Endothelial cell of umbilical vein (primary cell): Measurements from ENCODE around the gene AASDH. TPM values are rescaled to one million over a fixed set of nuclear protein-coding genes. Genes with fewer than 3 reads are reported as not detected.

ENCODE experiments used
- BruUV-seq: library from RNA; stranded (reverse); fragments of 400-500 nt; replicated peaks from 2 replicates; lab custom pipeline; 2021; lab: Mats Ljungman, UMichigan
- CTCF ChIA-PET: fragments of 300-600, 350-600 bp; sonication (Branson Sonifier 250); formaldehyde crosslinking; loops from one replicate; lab custom pipeline; 2021; ENCODE audit warnings: antibody characterized with exemption, inconsistent platforms; lab: Charles Lee
- POLR2A ChIA-PET: fragments of 300-600, 350-600 bp; sonication (Branson Sonifier 250); formaldehyde crosslinking; loops from one replicate; lab custom pipeline; 2021; ENCODE audit warnings: antibody characterized with exemption, inconsistent platforms; lab: Charles Lee
- DNase-seq: peaks from one replicate; pipeline ENCODE4 v3.0.0-alpha.2; 2011; ENCODE audit warnings: low read depth, low spot score
- FAIRE-seq: peaks from 2 replicates; lab custom pipeline; 2011; peaks lifted over from hg19 to GRCh38; lab: Jason Lieb, UNC
- H2AFZ ChIP-seq: 2 replicates; pipeline ENCODE4 v1.6.0; 2012; ENCODE audit warnings: low read depth, low read length, control low read depth, inconsistent platforms
- H3K27ac ChIP-seq: 2 replicates; pipeline ENCODE4 v1.5.1; 2011; ENCODE audit warnings: low read depth, mild to moderate bottlenecking, control low read depth, low read length, moderate library complexity; ENCODE audit not compliant: insufficient read depth
- H3K27me3 ChIP-seq, 2 experiments: 2 replicates each; pipeline versions ENCODE4 v1.6.0 to v1.6.1; 2011; ENCODE audit warnings: low read length in 2 of 2, mixed read lengths in 1 of 2; ENCODE audit not compliant: control insufficient read depth in 2 of 2, insufficient read depth in 2 of 2
- H3K36me3 ChIP-seq, 2 experiments: 2 replicates in 1 of 2; 3 replicates in 1 of 2; pipeline ENCODE4 v1.5.1; 2011; ENCODE audit warnings: low read length in 2 of 2, mild to moderate bottlenecking in 1 of 2, moderate library complexity in 1 of 2; ENCODE audit not compliant: control insufficient read depth in 2 of 2, insufficient read depth in 2 of 2; ENCODE audit errors: extremely low read depth in 1 of 2
- H3K4me1 ChIP-seq: 3 replicates; pipeline ENCODE4 v1.5.1; 2011; ENCODE audit warnings: mild to moderate bottlenecking, low read length; ENCODE audit not compliant: control insufficient read depth, insufficient read depth; ENCODE audit errors: extremely low read depth
- H3K4me2 ChIP-seq: 2 replicates; pipeline ENCODE4 v1.6.1; 2011; ENCODE audit warnings: low read length, control low read depth, mixed read lengths; ENCODE audit not compliant: insufficient read depth
- H3K4me3 ChIP-seq, 3 experiments: fragments of 200-600 bp in 1 of 3; sonication (generic), shearing (Covaris generic) in 1 of 3; replicated peaks in 1 of 3; 2 replicates each; pipeline ENCODE4 v1.5.1; 2011 to 2016; ENCODE audit warnings: control low read depth in 3 of 3, low read length in 3 of 3, mild to moderate bottlenecking in 2 of 3, inconsistent platforms in 1 of 3, low read depth in 1 of 3, moderate library complexity in 1 of 3; ENCODE audit not compliant: insufficient read depth in 1 of 3
- H3K79me2 ChIP-seq: 2 replicates; pipeline ENCODE4 v1.6.0; 2012; ENCODE audit warnings: low read length, inconsistent platforms; ENCODE audit not compliant: control insufficient read depth, insufficient read depth
- H3K9ac ChIP-seq: replicated peaks from 2 replicates; pipeline ENCODE3; 2011; ENCODE audit warnings: low read length, control low read depth; ENCODE audit not compliant: insufficient read depth; ENCODE audit errors: extremely low read depth
- H3K9me1 ChIP-seq: replicated peaks from 3 replicates; pipeline ENCODE4 v1.6.0; 2011; ENCODE audit warnings: mild to moderate bottlenecking, low read length; ENCODE audit not compliant: control insufficient read depth, insufficient read depth; ENCODE audit errors: extremely low read depth
- H3K9me3 ChIP-seq: replicated peaks from 2 replicates; pipeline ENCODE4 v1.5.1; 2012; ENCODE audit warnings: low read length, inconsistent platforms; ENCODE audit not compliant: control insufficient read depth, insufficient read depth
- H4K20me1 ChIP-seq: replicated peaks from 2 replicates; pipeline ENCODE3; 2011; ENCODE audit warnings: mild to moderate bottlenecking, low read length; ENCODE audit not compliant: control insufficient read depth, insufficient read depth; ENCODE audit errors: extremely low read depth
- CTCF ChIP-seq, 2 donors: IDR thresholded peaks; 1 replicate in 1 of 2; 2 replicates in 1 of 2; pipeline ENCODE4 v1.5.1; 2011; ENCODE audit warnings: low read length in 2 of 2, mild to moderate bottlenecking in 2 of 2, moderate library complexity in 2 of 2, control low read depth in 1 of 2, inconsistent platforms in 1 of 2, low read depth in 1 of 2; ENCODE audit not compliant: insufficient read depth in 1 of 2; ENCODE audit errors: extremely low read depth in 1 of 2
- EZH2 ChIP-seq: IDR thresholded peaks from 2 replicates; pipeline ENCODE4 v1.6.1; 2012; ENCODE audit warnings: borderline replicate concordance, low read depth, mild to moderate bottlenecking, moderate library complexity, low read length, inconsistent platforms; ENCODE audit not compliant: severe bottlenecking
- FOS ChIP-seq: IDR thresholded peaks from 2 replicates; pipeline ENCODE4 v1.6.1; 2011; ENCODE audit warnings: mild to moderate bottlenecking, low read length, moderate library complexity, borderline replicate concordance; ENCODE audit not compliant: insufficient read depth
- GATA2 ChIP-seq: IDR thresholded peaks from 2 replicates; pipeline ENCODE4 v1.7.0; 2011; ENCODE audit warnings: low read depth, mild to moderate bottlenecking, moderate library complexity, mixed read lengths, low read length; ENCODE audit not compliant: insufficient read length, insufficient read depth
- JUN ChIP-seq: IDR thresholded peaks from 2 replicates; pipeline ENCODE4 v1.6.1; 2011; ENCODE audit warnings: borderline replicate concordance, low read depth; ENCODE audit not compliant: insufficient read length, insufficient read depth
- MAX ChIP-seq: IDR thresholded peaks from 2 replicates; pipeline ENCODE4 v1.6.1; 2011; ENCODE audit not compliant: insufficient read depth, insufficient read length
- MYC ChIP-seq: IDR thresholded peaks from one replicate; pipeline ENCODE4 v1.6.1; 2011; ENCODE audit warnings: mild to moderate bottlenecking, low read depth, low read length
- POLR2A ChIP-seq: IDR thresholded peaks from 2 replicates; pipeline ENCODE4 v1.6.1; 2012; ENCODE audit warnings: low read depth, mild to moderate bottlenecking, control low read depth, low read length
- POLR2AphosphoS5 ChIP-seq: IDR thresholded peaks from 2 replicates; pipeline ENCODE4 v1.6.1; 2012; ENCODE audit warnings: low read depth, mild to moderate bottlenecking, control low read depth, low read length, moderate library complexity; ENCODE audit not compliant: insufficient read depth
- dilution Hi-C: fragments of 300-500 bp; cut with MboI; formaldehyde crosslinking; loops from one replicate; pipeline ENCODE4 v1.15.0; 2019; ENCODE audit warnings: low sequenced_read_pairs; ENCODE audit not compliant: extremely low pct_ligation_motif_present
- intact Hi-C: fragments of 100-400 bp; cut with micrococcal nuclease; formaldehyde crosslinking; loops from one replicate; pipeline ENCODE4 v1.10.0; 2022
- polyA plus RNA-seq, 4 experiments: library from polyadenylated mRNA; depleted of rRNA in 3 of 4; stranded (reverse) in 3 of 4; unstranded in 1 of 4; fragments of >200 nt; gene quantifications; 2 replicates each; pipeline versions ENCODE4 v1.2.1 to v1.2.3, GENCODE V29; 2011 to 2012; ENCODE audit warnings: missing spikeins in 1 of 4
- total RNA-seq: library from RNA; stranded (reverse); gene quantifications from 2 replicates; pipeline ENCODE4 v1.2.3, GENCODE V29; 2021

Gene AASDH
- total and polyA plus RNA-seq, 2 donors (not counting 3 experiments of a cell fraction or from before 2014, with no cell fraction given), result 4.2 to 9.5 TPM

GRCh38 chr4:56314207-56314915 lies 72.9 kb downstream of the AASDH start:
- Histone ChIP-seq H3K27ac (no peak overlapping the region), H3K9me3 (no peaks in the 10 kb centered on the region), H3K4me3 (no peak overlapping the region), H3K27me3 (no peaks in the 10 kb centered on the region), H2AFZ (no peak overlapping the region), H3K9ac (no peak overlapping the region), H3K4me1 (no peaks in the 10 kb centered on the region), H3K36me3 (no peaks in the 10 kb centered on the region), H3K4me2 (no peak overlapping the region), H3K79me2 (no peaks in the 10 kb centered on the region), H3K9me1 (no peaks in the 10 kb centered on the region), H4K20me1 (no peaks in the 10 kb centered on the region)
- FAIRE-seq, result no peak
- ChIA-PET CTCF (no interaction called here), POLR2A (no interaction called here)
- intact Hi-C loops (no loop called here), dilution Hi-C loops (no loop called here)
- BruUV-seq, result no TSS peak
- DNase-seq, result no peak
- TF ChIP-seq MAX (no peak), EZH2 (no peak), CTCF (IDR thresholded peaks at IDR 0.05; ENCODE audit: extremely low read depth in 1 of 2, insufficient read depth in 1 of 2, low read depth in 1 of 2, low read length in 2 of 2) (no peak), JUN (no peak), POLR2A (no peak), GATA2 (no peak), POLR2AphosphoS5 (no peak), MYC (no peak), FOS (no peak)
